Nephron (organoid): ENCODE measurements around the gene PRPS1.

Experiments used
- H3K27ac Mint-ChIP-seq, 3 experiments: 2 replicates each; pipeline ENCODE4 v1.8.0; 2020; ENCODE audit warnings: mixed read lengths in 3 of 3, mild to moderate bottlenecking in 2 of 3, moderate library complexity in 1 of 3
- H3K27me3 Mint-ChIP-seq: 2 replicates; pipeline ENCODE4 v1.8.0; 2021; ENCODE audit warnings: low read depth, mild to moderate bottlenecking, moderate library complexity, mixed read lengths
- H3K36me3 Mint-ChIP-seq: 2 replicates; pipeline ENCODE4 v1.8.0; 2020; ENCODE audit warnings: low read depth, mixed read lengths
- H3K4me1 Mint-ChIP-seq: 2 replicates; pipeline ENCODE4 v1.8.0; 2020; ENCODE audit warnings: mixed read lengths
- H3K4me3 Mint-ChIP-seq, 3 experiments: 2 replicates each; pipeline ENCODE4 v1.8.0; 2020; ENCODE audit warnings: mild to moderate bottlenecking in 3 of 3, mixed read lengths in 3 of 3, moderate library complexity in 2 of 3
- H3K9me3 Mint-ChIP-seq: 2 replicates; pipeline ENCODE4 v1.8.0; 2020; ENCODE audit warnings: mixed read lengths
- TF ChIP-seq, protein P1 (sequence below), 3 experiments: fragments of 200-600 bp; sonication (generic); IDR thresholded peaks; one replicate each; pipeline ENCODE4 v1.5.0; 2021; ENCODE audit warnings: antibody characterized with exemption in 3 of 3; ENCODE audit not compliant: unreplicated experiment in 3 of 3

The PRPS1 gene

DNA sequence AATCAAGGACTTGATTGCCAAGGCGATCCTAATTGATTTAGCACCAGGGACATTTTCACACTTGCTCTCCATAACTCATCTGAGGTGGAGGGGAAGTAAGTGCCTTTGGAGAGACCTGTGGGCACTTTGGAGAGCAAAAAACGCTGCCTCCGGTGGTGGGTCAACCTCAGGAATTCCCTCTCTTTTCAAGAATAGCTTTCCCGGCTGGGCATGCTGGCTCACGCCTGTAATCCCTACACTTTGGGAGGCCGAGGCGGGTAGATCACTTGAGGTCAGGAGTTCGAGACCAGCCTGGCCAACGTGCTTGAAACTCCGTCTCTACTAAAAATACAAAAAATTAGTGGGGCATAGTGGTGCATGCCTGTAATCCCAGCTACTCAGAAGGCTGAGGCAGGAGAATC lies 49.2 kb downstream of the PRPS1 start:
- TF ChIP-seq, protein P1, sequence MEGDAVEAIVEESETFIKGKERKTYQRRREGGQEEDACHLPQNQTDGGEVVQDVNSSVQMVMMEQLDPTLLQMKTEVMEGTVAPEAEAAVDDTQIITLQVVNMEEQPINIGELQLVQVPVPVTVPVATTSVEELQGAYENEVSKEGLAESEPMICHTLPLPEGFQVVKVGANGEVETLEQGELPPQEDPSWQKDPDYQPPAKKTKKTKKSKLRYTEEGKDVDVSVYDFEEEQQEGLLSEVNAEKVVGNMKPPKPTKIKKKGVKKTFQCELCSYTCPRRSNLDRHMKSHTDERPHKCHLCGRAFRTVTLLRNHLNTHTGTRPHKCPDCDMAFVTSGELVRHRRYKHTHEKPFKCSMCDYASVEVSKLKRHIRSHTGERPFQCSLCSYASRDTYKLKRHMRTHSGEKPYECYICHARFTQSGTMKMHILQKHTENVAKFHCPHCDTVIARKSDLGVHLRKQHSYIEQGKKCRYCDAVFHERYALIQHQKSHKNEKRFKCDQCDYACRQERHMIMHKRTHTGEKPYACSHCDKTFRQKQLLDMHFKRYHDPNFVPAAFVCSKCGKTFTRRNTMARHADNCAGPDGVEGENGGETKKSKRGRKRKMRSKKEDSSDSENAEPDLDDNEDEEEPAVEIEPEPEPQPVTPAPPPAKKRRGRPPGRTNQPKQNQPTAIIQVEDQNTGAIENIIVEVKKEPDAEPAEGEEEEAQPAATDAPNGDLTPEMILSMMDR (IDR thresholded peaks at IDR 0.05; ENCODE audit: unreplicated experiment in 3 of 3): no peak
- H3K4me3 Mint-ChIP-seq: peak overlapping the region; percentile 80 to 87 (median 83)
- peaks cover 48% of the 10 kb centered on the region for H3K4me1 Mint-ChIP-seq
- H3K27me3 Mint-ChIP-seq: no peaks in the 10 kb centered on the region
- H3K27ac Mint-ChIP-seq: peak overlapping the region; percentile 60 to 96 (median 91)
- H3K9me3 Mint-ChIP-seq: peaks cover 4% of the 10 kb centered on the region
- H3K36me3 Mint-ChIP-seq: peaks cover 4% of the 10 kb centered on the region

DNA sequence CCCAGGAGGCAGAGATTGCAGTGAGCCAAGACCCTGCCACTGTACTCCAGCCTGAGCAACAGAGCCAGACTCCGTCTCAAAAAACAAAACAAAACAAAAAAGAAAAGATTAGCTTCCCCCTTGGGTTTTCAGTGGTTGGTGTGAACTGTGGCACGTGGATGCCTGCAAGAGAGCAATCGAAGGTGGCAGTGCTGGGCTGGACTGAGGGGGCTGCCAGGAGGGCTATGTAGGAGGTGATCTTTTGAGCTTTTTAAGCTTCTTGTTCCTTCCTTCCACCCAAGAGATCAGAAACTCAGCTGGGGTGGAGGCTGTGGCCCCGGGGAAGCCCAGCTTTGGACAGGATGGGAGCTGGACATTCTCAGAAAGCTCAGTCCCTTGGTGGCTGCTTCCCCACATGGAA lies 49.6 kb downstream of the PRPS1 start:
- TF ChIP-seq, protein P1 (IDR thresholded peaks at IDR 0.05; ENCODE audit: unreplicated experiment in 3 of 3): no peak
- Mint-ChIP-seq H3K4me3 (no peak overlapping the region), H3K9me3 (peaks cover 4% of the 10 kb centered on the region), H3K27me3 (no peaks in the 10 kb centered on the region), H3K36me3 (peaks cover 4% of the 10 kb centered on the region), H3K4me1 (peaks cover 48% of the 10 kb centered on the region), H3K27ac (peak overlapping the region; percentile 60 to 96 (median 91))

DNA sequence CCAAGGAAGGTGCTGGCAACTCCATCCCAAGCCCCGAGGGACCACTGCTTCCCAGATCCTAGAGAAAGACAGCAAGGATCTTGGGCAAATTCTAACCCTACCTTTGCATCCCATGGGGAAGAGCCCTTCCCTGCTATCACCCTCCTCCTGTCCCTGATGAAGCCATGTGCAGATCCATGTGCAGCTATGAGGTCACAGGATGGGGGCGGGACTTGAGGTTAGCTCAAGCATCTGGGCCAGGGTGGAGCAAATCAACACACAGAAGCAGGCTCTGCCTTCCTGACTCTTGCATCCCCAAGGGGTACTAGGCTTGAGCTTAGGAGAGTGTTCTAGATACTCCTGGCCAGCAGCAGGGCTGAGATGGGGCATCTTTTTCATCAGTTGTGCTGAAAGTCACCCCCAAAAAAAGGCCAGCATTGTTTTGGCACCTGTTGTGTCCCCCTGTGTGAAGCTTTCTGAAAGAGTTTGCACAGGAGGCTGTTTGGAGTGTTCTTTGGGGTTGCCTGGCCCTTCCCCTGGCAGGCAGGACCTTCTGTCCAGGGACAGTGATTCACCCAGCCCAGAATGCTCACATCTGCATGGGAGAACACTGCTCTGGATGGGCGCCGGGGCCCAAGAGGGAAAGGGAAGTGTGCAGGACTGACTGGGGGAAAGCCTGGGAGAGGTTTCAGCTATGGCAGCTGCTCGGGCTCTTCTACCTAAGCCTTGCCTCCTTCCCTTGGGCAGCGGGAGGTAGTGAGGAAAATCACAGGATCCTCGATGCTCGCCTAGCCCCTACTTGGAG lies 50.8 kb downstream of the PRPS1 start:
- H3K27me3 Mint-ChIP-seq: no peaks in the 10 kb centered on the region
- no peak overlapping the region for H3K27ac Mint-ChIP-seq
- H3K9me3 Mint-ChIP-seq: peaks cover 7% of the 10 kb centered on the region
- H3K4me1 Mint-ChIP-seq: peaks cover 52% of the 10 kb centered on the region
- H3K4me3 Mint-ChIP-seq: no peak overlapping the region
- TF ChIP-seq, protein P1 (IDR thresholded peaks at IDR 0.05; ENCODE audit: unreplicated experiment in 3 of 3): no peak
- H3K36me3 Mint-ChIP-seq: peaks cover 4% of the 10 kb centered on the region

DNA sequence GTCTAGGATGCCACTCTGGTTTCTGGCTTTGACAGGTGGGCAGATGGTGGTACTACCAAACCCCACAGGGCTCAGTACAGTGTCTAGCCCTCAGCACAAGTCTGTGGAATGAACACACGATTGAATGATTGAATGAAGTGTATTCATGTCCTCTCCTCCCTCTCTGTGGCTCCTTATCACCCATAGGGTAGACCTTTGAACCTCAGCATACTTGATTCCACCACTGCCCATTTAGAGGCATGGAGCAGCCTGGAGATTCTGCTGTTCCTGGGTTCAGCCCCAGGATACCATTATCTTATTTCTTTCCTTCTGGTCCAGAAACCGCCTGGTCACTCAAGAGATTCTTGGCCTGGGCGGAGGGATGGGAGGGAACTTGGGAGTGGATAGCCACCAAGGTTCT lies 53.9 kb downstream of the PRPS1 start:
- H3K9me3 Mint-ChIP-seq: peaks cover 7% of the 10 kb centered on the region
- H3K27ac Mint-ChIP-seq: no peak overlapping the region
- no peak overlapping the region for H3K4me3 Mint-ChIP-seq
- H3K4me1 Mint-ChIP-seq: peaks cover 42% of the 10 kb centered on the region
- peaks cover 4% of the 10 kb centered on the region for H3K36me3 Mint-ChIP-seq
- H3K27me3 Mint-ChIP-seq: no peaks in the 10 kb centered on the region
- TF ChIP-seq, protein P1 (IDR thresholded peaks at IDR 0.05; ENCODE audit: unreplicated experiment in 3 of 3): no peak

DNA sequence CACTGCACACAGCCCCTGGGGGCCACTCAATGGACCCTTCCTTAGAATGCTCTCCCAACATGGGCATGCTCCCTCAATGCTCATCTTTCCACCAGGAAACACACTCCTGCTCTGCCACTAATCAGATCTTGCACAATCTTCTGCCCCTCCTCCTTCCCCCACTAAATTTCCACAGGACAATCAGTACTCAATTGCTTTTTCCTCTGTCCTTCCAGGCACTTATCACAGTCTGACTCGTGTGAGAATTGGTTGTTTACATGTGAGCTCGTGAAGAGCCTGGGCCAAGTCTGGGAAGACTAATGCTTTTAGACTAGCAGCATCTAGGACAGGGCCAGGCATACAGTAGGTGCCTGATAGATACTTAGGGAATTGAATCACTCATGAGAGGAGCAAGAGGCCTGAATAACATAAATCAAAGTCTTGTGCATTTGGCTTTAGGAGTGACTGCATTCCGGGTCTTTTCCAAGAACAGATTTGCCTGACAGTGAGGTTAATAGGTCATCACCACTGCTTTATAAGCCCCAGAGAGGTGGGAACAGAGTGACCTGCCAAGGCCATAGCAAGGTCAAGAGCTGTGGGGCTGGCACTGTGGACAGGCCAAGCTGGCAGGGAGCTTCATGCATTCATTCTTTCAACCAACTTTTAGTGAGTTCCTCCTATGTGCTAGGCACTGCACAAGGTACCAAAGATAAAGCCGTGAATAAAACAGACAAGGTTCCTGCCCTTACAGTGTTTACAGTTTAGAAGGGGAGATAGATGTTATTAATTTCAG lies 55.0 kb downstream of the PRPS1 start:
- Mint-ChIP-seq H3K27ac (peak overlapping the region; percentile 58 to 86 (median 61)), H3K9me3 (peaks cover 7% of the 10 kb centered on the region), H3K4me3 (no peak overlapping the region), H3K27me3 (no peaks in the 10 kb centered on the region), H3K4me1 (peaks cover 38% of the 10 kb centered on the region), H3K36me3 (peaks cover 4% of the 10 kb centered on the region)
- TF ChIP-seq, protein P1 (IDR thresholded peaks at IDR 0.05; ENCODE audit: unreplicated experiment in 3 of 3): no peak
